MM.1S (cell line): ENCODE results near the gene TACC2.

Experiments
- CTCF ChIP-seq: fragments of 300-600 bp; sonication (generic); IDR thresholded peaks from 2 replicates; pipeline ENCODE4 v1.5.1; 2016; ENCODE audit warnings: antibody characterized with exemption, low read length, mixed read lengths
- EZH2phosphoT487 ChIP-seq: fragments of 300-600 bp; sonication (generic); IDR thresholded peaks from 2 replicates; pipeline ENCODE4 v1.6.1; 2018; ENCODE audit warnings: antibody characterized with exemption, low read length

DNA sequence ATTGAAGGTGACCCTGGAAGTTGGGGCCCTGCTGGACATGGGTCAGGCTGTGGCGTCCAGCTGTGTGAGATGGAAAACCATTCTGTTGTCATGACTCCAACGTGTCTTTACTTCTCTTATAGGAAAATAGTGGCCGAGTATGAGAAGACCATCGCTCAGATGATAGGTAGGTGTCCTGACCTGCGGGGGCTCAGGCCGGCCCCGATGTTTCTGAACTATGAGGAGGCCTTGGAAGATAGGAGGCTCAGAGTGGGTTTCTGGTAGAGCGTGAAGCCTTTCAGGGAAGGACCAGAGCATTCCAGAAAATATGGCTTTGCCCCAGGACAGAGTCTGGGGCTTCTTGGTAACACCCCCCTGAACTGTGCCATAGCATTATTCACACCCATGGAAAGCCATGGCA is 252.9 kb downstream of the TACC2 start:
- TF ChIP-seq CTCF (no peak), EZH2phosphoT487 (no peak)
